ENCODE results near the gene MRPL24.
"Not testable (repeated sequence)": the region's sequence is repeated elsewhere in the genome, so short reads cannot be mapped to it uniquely, and the experiment has no call there.

Gene MRPL24

DNA sequence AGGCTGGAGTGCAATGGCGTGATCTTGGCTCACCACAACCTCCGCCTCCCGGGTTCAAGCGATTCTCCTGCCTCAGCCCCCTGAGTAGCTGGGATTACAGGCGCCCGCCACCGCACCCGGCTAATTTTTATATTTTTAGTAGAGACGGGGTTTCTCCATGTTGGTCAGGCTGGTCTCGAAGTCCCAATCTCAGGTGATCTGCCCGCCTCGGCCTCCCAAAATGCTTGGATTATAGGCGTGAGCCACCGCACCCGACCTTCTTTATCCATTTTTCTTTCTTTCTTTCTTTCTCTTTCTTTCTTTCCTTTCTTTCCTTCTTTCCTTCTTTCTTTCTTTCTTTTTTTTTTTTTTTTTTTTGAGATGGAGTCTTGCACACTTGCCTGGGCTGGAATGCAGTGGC lies 24.2 kb upstream of the MRPL24 start:
- H3K4me3 ChIP-seq (ENCODE audit: low read depth, low read length), result not testable (repeated sequence)

DNA sequence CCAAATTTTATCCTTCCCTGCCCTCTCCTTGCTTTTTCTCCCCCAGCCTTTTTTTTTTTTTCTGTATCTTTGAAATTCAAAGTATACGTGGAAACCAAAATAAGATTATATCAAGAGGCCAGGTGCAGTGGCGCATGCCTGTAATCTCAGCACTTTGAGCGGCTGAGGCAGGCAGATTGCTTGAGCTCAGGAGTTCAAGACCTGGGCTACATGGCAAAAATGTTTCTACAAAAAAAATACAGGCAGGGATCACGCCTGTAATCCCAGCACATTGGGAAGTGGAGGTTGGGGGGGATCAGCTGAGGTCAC lies 19.9 kb upstream of the MRPL24 start:
- H3K4me3 ChIP-seq (ENCODE audit: low read depth, low read length), result no peak overlapping the region
- no peak for DNase-seq (ENCODE audit: low read depth)

More for the DNA sequence above, 24.2 kb upstream of the MRPL24 start:
- DNase-seq (ENCODE audit: low read depth), result not testable (repeated sequence)

DNA sequence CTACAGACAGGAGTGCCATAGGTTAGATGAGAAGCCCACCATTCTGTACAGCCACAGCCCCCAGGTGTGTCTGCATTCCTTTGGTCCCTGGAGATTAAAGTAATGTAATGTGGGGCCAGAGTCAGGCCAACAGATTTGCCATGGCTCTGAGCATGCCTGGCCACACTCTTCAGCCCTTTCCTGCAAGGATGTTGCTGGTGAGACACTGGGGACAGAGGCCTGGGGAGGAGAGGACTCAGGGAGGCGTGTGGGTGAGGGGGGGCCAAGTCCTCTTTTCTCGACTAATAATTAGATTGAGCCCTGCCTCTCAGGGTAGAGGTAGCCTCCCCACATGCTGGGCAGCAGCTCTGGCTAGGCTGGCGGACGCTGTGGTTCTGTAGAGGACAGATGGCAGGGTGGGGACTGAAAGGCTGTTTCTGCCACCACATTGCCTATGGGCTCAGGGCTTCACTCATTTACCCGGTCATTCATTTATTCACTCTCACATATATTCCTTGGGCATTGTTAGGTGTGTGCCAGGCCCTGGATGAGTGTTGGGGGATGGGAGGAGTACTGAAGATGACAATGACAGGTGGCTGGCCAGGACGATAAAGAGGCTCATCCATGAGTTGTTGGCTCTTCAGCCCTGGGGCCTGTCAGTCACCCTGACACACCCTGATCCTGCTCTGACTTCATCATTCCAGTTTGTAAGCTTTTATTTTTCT lies 19.4 kb upstream of the MRPL24 start:
- no peak overlapping the region for H3K4me3 ChIP-seq (ENCODE audit: low read depth, low read length)
- no peak for DNase-seq (ENCODE audit: low read depth)

DNA sequence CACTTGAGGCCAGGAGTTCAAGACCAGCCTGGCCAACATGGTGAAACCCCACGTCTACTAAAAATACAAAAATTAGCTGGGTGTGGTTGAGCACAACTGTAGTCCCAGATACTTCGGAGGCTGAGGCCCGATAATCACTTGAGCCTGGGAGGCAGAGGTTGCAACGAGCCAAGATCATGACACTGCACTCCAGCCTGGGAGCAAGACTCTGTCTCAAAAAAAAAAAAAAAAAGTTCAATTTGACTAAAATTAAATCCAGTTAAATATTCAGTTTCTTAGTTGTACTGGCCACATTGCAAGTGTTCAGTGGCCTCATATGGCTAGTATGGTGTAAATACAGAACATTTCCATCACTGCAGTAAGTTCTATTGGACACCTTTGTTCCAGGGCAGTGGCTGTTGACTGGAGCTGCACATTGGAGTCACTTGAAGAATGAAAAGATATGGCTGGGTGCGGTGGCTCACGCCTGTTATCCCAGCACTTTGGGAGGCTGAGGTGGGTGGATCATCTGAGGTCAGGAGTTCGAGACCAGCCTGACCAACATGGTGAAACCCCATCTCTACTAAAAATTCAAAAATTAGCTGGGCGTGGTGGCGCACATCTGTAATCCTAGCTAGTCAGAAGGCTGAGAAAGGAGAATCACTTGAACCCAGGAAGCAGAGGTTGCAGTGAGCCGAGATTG lies 16.8 kb upstream of the MRPL24 start:
- DNase-seq (ENCODE audit: low read depth); H3K4me3 ChIP-seq (ENCODE audit: low read depth, low read length): not testable (repeated sequence)

DNA sequence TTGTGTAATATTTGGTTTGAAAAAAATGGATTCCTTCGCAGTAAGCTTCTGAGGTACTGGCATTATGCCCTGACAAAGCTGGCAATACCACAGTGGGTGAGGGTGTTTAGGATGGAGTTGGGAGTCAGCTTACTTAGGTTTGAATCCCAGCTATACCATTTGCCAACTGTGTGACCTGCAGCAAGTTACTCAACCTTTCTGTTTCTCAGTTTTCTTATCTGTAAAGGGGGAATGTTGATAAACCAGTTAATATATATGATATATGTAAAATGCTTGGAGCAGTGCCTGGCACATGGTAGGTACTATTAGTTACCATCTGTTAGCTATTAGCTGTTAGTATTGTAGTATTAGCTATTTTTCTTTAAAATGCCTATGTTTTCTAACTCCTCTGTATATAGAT lies 15.5 kb upstream of the MRPL24 start:
- H3K4me3 ChIP-seq (ENCODE audit: low read depth, low read length), result no peak overlapping the region
- DNase-seq (ENCODE audit: low read depth), result no peak

DNA sequence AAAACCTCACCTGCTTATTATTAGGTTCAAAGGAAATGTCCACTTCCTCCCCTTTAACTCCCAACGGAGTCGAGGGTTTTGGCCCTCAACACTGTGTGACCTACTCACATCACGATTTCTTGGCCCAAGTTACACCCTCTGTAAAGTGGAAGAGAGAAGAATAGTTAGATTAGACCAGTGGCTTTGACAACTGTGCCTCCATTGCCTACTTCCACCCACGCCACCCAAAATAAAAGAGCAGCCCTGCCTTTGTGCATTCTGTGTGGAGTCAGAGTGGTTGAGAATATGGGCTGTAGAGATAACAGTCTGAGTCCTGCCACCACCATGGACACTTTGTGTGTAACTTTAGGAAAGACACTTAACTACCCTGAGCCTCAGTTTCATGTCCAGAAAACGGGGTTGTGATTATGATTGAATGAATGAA lies 14.7 kb upstream of the MRPL24 start:
- no peak for DNase-seq (ENCODE audit: low read depth)
- H3K4me3 ChIP-seq (ENCODE audit: low read depth, low read length), result no peak overlapping the region

DNA sequence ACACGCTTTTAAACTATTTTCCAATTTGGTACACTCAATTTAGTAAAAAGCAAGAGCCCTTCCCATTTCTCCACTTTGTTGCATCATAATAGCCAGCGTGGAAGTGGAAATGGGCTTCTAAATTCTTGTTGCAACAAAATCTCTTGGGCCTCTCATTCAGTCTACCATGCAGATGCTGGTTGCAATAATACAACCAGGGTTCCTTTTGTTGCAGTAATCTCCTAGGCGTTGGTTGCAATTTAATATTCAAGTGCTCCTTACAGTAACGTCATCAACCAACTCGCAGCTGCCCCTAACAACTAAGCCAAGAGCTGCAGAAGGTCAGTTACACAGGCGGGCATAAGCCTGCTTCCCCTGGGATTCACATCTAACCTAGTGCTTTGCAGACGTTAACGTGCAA lies 13.3 kb upstream of the MRPL24 start:
- DNase-seq (ENCODE audit: low read depth), result no peak
- H3K4me3 ChIP-seq (ENCODE audit: low read depth, low read length), result no peak overlapping the region

DNA sequence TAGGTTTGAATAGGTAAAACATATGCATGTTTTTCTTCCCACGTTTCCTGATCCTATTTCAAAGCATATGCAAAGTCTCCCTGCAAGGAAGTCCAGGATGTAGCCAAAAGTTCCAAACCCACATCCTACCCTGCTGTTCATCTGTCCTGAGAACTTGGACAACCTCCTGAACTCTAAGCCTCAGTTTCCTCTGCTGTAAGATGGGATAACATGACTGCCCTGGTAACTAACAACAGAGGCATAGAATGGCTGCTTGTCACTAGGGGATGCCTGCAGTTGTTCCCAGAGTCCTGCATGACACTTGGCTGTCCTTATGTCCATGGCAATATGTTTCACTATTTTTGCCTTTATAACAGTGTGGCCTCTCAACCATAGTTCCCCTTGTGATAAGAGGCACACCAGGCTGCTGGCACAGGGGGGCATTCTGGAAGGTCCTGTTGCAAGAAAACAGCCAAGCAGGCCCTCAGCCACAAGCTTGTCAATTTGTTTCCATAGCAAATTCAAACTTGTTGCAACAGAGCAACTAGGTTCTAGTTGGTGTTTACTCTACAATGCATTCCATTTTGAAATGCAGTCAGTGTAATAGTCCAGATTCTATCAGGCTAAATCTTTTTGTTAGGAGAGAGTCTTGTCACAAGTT lies 12.1 kb upstream of the MRPL24 start:
- DNase-seq (ENCODE audit: low read depth), result no peak
- peak overlapping the region; percentile 81 for H3K4me3 ChIP-seq (ENCODE audit: low read depth, low read length)

DNA sequence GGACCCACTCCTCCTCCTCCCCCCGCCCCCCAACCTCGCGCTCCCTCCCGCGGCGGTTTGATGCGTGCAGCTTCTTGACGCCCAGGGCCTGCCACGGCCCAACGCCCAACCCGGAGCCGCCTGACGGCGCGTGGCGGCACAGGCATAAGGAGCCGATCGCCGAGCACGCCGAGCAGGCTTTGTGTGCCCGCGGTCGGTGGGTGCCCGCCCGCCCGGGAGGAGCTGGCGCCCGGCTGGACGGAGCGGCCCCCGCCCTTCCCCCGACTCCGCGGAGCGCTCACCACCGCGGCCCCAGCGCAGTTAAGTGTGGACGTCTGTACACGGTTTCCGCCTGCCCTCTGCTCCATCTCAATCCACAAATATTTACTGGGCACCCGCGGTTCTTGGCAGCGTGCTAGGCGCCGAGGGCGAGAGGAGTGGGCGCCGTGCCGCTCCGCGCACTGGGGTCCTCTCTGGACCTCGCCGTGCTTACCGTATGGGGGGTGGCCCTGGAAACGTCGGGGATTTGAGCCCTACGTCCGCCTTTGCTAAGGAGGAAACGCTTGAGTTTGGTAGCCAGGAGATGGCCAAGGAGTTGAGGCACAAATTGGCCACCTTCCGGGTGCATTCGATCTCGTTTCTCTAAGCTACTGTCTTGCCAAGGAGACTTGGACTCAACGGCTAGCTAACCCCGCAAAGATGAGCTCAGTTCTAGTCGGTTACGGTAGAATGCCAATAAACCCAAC lies 11.0 kb upstream of the MRPL24 start:
- peak; percentile 91 for DNase-seq (ENCODE audit: low read depth)
- peak overlapping the region; percentile 81 for H3K4me3 ChIP-seq (ENCODE audit: low read depth, low read length)

DNA sequence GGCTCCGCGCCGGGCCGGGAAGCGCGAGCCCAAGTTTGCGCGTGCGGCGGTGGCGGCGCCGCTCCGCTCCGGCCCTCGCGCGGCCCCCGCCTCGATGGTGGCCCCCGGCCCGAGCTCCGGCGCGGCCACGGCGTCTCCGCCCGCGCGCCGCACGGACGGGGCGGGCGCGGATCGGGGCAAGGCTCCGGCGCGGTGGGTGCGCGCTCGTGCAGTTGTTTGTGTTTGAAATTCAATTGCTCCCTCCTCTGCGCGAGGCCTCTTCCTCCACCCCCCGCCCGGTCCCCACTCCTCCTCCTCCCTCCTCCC lies 10.5 kb upstream of the MRPL24 start, which contains the start of gene HDGF:
TSS of gene HDGF (minus strand) at position 225 of the 306 bp plus-strand sequence. CDS start 246 bp downstream, outside the sequence.
- H3K4me3 ChIP-seq (ENCODE audit: low read depth, low read length), result peak within 1 kb of the TSS; percentile 81
- no peak for DNase-seq (ENCODE audit: low read depth)

DNA sequence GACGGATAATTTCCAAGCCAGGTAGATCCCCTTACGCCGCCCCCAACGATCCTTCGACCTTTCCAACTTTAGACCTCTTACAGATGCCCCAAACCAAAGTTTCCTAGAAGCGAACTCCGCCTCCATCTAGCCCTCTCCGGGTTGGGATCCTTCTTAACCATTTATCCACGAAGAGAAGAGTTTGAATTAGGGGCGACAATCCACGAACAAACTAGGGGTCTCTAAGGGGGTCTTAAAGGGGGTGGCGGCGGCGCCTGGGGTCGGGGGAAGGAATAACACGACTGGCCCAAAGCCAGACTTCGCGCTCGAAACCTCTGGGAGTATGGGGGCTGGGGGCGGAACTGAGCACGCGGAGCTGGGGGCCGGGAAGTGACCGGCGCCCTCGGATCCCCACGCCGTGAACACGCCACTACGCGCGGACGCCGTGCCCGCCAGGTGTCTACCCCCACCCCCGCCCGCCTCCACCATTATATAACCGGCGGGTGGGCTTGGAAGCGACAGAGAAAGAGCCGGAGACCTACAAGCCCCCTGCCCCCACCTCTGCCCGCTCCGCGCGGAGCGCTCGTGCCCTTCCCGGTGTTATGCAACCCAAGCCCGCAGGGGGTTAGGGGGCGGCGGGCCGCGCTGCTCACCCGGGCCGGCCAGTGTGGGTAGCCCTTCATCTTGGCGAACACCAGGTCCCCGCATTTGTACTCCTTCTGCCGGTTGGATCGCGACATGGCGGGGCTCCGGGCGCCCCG lies 10.0 kb upstream of the MRPL24 start:
- no peak for DNase-seq (ENCODE audit: low read depth)
- H3K4me3 ChIP-seq (ENCODE audit: low read depth, low read length), result peak overlapping the region; percentile 81

DNA sequence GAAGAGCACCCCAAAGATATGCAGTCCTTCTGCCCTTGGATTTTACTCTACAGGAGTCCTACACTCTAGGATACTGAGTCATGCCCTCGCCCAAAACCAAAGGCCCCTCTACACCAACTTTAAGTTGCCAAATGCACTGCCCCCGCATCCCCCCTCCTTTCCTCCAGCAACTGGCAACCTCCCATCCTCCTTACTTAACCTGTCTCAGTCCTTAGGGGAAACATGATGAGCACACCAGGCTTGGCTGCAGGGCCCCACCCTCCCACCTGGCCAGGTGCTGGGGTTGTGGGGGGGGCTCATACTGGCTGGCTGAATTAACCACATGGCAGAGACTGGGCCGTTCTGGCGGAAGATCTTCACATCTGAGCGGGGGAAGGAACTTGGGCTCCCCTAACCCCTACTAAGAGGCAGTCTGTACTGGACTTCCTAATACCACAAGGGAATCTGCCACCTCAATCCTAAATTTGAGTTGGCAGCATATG lies 9.3 kb upstream of the MRPL24 start:
- H3K4me3 ChIP-seq (ENCODE audit: low read depth, low read length), result peak overlapping the region; percentile 81
- no peak for DNase-seq (ENCODE audit: low read depth)

DNA sequence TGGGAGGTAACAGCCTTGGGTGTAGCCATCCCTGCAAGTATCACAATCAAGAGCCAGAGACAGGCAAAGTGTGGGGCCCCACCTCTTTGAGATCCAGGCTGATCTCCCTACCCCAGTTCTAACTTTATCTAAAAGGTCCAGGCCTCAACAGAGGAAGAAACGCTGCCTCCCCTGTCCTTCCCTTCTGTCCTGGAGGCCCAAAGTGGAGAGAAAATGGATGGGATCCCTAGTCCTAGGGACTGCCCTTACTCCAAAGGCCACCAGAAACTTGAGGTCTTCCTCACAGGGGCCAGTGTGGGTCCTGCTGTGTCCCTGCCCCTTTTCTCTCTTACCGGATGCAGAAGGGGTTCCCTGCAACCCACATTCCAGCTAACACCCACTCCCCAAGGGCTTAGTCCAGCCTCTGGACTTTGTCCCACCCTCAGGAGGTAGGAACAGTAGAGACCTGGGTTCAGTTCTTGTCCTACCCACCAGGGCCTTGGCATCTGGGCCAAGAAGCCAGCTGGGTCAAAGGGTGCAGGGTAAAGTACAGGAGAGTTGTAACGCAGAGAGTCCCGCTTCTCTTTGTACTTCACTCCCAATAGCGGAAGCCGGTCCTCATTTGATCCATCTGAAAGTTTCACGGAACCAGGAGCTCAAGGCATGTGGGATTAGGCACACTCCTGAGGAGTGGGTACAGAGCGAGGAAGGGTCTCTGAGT lies 8.7 kb upstream of the MRPL24 start:
- peak overlapping the region; percentile 81 for H3K4me3 ChIP-seq (ENCODE audit: low read depth, low read length)
- no peak for DNase-seq (ENCODE audit: low read depth)

DNA sequence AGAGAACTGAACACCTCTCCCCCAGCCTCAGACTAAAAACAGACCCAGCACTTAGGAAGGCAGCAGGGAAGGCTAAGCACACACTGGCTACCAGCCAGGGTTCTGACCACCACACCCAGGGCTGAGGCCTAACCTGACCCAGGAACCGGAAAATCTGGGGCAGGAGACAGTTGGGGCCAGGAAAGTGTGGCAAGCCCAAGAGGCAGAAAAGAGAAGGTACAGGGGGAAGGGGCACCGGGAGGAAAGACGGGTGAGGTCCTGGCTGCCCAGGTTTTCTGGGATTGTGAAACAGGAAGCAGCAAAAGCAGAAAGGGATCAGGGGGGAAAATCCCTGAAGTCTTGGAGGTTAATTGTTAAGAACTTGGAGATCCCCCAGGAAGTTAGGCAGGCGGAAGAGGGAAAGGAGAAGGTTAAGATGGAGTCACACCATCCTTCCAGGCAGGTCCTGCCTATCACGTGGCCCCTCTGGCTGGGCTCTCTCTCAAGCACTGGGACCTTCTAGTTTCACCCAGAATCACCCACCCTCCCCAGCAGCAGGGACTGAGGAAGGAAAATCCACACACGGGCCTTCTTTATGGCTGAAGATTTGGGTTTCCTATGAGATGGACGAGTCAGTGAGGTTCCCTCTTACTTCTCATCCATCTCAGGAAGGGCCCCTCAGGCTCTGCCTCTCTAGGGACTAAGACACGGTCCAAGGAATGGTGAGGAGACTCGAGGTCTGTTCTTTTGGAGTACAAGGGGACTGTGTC lies 8.0 kb upstream of the MRPL24 start:
- no peak for DNase-seq (ENCODE audit: low read depth)

DNA sequence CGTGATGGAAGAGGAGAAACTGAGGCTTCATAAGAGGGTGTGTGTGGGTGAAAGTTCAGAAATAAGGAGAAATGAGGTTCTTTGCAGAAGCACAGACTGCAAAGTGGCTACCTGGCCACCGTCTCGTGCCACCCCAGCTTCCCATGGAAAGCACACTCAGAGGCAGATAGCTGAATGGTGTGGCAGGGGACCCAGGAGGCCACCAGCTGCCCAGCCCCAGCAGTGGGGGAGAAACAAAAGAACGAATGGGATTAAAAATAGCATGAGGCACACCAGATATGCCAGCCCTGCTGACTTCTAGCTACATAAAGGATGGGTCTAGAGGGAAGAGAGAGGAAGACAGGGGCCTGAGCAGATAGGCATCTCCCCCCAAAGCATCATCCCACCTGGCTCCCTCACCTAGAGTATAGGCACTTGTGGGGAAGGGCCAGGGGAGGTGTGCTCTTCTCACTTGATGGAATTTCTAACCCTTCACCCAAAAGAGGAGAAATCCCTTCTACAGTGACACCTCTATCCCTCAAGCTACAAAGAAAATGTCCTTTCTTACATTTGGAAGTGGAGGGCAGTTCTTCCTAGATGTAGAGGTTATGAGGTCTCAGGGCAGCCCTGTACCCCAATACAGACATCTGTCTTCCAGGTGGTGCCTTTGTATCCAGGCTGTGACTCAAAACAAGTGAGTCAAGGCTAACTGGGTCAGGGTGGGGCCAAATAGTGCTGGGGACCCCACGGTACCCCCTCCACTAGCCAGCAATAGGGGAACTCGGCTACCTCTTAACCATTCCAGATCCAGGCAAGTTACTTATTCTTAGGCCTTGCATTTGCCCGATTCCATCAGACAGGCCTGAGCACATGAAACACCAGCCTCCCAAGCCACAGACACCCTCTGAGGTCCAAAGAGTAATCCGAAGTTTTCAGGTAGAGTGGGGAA lies 7.1 kb upstream of the MRPL24 start:
- no peak for DNase-seq (ENCODE audit: low read depth)
- peak overlapping the region; percentile 81 for H3K4me3 ChIP-seq (ENCODE audit: low read depth, low read length)

More for the DNA sequence above, 8.0 kb upstream of the MRPL24 start:
- H3K4me3 ChIP-seq (ENCODE audit: low read depth, low read length), result peak overlapping the region; percentile 81

DNA sequence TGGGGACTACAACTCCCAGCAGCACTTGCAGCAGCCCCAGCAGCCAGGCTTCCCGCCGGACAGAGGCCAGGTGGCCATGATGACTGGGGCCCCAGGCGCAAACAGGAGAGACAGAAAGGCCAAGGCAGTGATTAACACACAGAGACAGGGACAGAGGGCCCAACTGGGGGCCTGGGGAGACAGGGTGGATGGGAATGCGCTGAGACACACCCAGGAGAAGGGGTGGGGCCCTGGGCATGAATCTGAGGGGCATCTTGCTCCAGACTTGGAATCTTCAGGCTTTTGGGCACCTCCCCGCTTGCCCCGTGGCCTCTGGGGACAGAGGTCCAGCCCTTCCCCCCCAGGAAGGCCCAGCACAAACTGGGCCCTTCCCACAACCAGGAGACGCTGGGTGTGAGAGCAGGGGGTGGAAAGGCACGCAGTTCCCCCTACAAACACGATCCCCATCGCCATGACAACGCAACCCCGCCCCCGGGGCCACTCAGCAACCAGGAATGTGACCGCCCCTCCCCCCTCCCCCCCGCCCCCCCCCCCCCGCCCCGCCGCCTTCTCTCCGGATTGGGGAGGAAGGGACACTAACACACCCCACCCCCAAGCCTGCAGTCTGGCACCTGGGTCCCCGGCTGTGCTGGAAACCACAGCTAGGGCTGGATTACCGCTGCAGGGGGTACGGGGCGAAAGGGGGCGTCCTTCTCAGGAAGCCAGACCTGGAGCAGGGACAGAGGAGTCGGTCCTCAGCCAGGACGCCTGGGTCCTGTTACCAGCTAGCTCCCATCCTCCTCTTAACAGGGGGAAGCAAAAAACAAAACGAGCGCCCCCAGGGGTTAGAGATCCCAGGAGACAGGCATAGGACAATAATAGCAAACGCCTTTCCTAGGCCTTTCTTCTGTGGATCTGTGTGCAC lies 6.1 kb upstream of the MRPL24 start:
- peak overlapping the region; percentile 81 for H3K4me3 ChIP-seq (ENCODE audit: low read depth, low read length)
- DNase-seq (ENCODE audit: low read depth), result peak; percentile 79

Measured in skeletal muscle cell (primary cell).